Suprapubic skin (tissue), 4 donors: ENCODE measurements around the gene VPS52. TPM values are rescaled to one million over a fixed set of nuclear protein-coding genes. Genes with fewer than 3 reads are reported as not detected.

Experiments
- DNase-seq, 2 donors: peaks; one replicate each; pipeline ENCODE4 v3.0.0-alpha.2; 2019; ENCODE audit warnings: low spot score in 2 of 2
- H3K27ac ChIP-seq: fragments of 200-600 bp; sonication (generic); one replicate; pipeline ENCODE4 v1.5.1; 2019
- H3K27me3 ChIP-seq: fragments of 200-600 bp; sonication (generic); one replicate; pipeline ENCODE4 v1.5.1; 2019
- H3K36me3 ChIP-seq: fragments of 200-600 bp; sonication (generic); one replicate; pipeline ENCODE4 v1.5.1; 2019
- H3K4me1 ChIP-seq: fragments of 200-600 bp; sonication (generic); one replicate; pipeline ENCODE4 v1.5.1; 2019
- H3K4me3 ChIP-seq: fragments of 200-600 bp; sonication (generic); one replicate; pipeline ENCODE4 v1.5.1; 2019; ENCODE audit warnings: mild to moderate bottlenecking
- H3K9me3 ChIP-seq: fragments of 200-600 bp; sonication (generic); one replicate; pipeline ENCODE4 v1.5.1; 2019
- EP300 ChIP-seq: sonication (generic); formaldehyde crosslinking; IDR thresholded peaks from one replicate; pipeline ENCODE4 v1.6.1; 2017; ENCODE audit warnings: antibody characterized with exemption
- POLR2A ChIP-seq, 2 donors: fragments of 450-650 bp; IDR thresholded peaks; one replicate each; pipeline ENCODE4 v1.6.1; 2017; ENCODE audit warnings: antibody characterized with exemption in 2 of 2, mild to moderate bottlenecking in 2 of 2, moderate library complexity in 2 of 2
- POLR2AphosphoS5 ChIP-seq, 3 donors: sonication (generic); formaldehyde crosslinking; IDR thresholded peaks; one replicate each; pipeline ENCODE4 v1.6.1; 2017; ENCODE audit warnings: antibody characterized with exemption in 3 of 3
- WGBS: methylation state at CpG from one replicate; pipeline ENCODE4 v1.1.5; 2018; 5-methylcytosine and 5-hydroxymethylcytosine counted together
- total RNA-seq, 4 donors: library from RNA; depleted of rRNA; stranded (reverse); fragments of >200 nt; gene quantifications; one replicate each; pipeline ENCODE4 v1.1.0, GENCODE V29; 2016
- TF ChIP-seq, protein P1 (sequence below), 2 donors: fragments of 200-600 bp in 1 of 2; fragments of 450-650 bp in 1 of 2; sonication (generic) in 1 of 2; IDR thresholded peaks; one replicate each; pipeline ENCODE4 v1.5.1; 2016 to 2019; ENCODE audit warnings: antibody characterized with exemption in 2 of 2, mild to moderate bottlenecking in 1 of 2, moderate library complexity in 1 of 2

The VPS52 gene
- total RNA-seq, 4 donors from 2014 or later = 44.4 to 75.1 (median 59.0) TPM

DNA sequence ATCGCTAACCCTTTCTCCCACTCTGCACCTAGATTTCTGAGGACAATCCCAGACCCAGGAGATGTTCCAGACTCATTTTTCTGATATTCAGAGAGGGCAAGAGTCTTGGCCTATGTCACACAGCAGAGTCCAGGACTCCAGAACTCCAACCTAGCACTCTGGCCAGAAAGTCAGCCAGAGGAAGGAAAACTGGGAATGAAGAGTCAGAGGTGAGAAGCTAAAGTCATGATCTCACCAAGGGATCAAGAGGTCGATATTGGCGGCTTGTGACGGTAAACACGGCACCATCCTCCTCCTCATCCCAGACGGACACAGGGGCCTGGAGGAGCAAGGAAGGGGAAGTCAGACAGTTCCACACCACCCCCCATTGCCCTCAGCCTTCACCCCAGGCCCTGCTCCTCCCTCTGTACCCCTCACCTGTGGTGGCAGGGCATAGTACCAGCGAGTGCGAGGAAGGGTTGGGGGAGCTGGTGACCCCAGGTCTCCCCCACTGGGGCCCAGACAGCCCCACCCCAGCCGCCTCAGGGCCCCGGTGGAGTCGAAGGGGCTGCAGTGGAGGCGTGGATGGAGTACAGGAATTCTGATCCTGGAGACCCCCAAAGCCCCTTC, 25.2 kb upstream of the VPS52 start:
- TF ChIP-seq POLR2A (IDR thresholded peaks at IDR 0.05) (no peak), EP300 (no peak), POLR2AphosphoS5 (IDR thresholded peaks at IDR 0.05) (no peak)
- TF ChIP-seq, protein P1, sequence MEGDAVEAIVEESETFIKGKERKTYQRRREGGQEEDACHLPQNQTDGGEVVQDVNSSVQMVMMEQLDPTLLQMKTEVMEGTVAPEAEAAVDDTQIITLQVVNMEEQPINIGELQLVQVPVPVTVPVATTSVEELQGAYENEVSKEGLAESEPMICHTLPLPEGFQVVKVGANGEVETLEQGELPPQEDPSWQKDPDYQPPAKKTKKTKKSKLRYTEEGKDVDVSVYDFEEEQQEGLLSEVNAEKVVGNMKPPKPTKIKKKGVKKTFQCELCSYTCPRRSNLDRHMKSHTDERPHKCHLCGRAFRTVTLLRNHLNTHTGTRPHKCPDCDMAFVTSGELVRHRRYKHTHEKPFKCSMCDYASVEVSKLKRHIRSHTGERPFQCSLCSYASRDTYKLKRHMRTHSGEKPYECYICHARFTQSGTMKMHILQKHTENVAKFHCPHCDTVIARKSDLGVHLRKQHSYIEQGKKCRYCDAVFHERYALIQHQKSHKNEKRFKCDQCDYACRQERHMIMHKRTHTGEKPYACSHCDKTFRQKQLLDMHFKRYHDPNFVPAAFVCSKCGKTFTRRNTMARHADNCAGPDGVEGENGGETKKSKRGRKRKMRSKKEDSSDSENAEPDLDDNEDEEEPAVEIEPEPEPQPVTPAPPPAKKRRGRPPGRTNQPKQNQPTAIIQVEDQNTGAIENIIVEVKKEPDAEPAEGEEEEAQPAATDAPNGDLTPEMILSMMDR (IDR thresholded peaks at IDR 0.05) = no peak
- no peaks in the 10 kb centered on the region for H3K9me3 ChIP-seq
- peaks cover 40% of the 10 kb centered on the region for H3K4me1 ChIP-seq
- peaks cover 44% of the 10 kb centered on the region for H3K36me3 ChIP-seq
- DNase-seq = peak in 1 of 2 donors; percentile 70
- 70% methylated on average over 6 of the region's 12 CpGs for WGBS
- H3K4me3 ChIP-seq = peak overlapping the region; percentile 86
- peak overlapping the region; percentile 96 for H3K27ac ChIP-seq
- no peaks in the 10 kb centered on the region for H3K27me3 ChIP-seq

DNA sequence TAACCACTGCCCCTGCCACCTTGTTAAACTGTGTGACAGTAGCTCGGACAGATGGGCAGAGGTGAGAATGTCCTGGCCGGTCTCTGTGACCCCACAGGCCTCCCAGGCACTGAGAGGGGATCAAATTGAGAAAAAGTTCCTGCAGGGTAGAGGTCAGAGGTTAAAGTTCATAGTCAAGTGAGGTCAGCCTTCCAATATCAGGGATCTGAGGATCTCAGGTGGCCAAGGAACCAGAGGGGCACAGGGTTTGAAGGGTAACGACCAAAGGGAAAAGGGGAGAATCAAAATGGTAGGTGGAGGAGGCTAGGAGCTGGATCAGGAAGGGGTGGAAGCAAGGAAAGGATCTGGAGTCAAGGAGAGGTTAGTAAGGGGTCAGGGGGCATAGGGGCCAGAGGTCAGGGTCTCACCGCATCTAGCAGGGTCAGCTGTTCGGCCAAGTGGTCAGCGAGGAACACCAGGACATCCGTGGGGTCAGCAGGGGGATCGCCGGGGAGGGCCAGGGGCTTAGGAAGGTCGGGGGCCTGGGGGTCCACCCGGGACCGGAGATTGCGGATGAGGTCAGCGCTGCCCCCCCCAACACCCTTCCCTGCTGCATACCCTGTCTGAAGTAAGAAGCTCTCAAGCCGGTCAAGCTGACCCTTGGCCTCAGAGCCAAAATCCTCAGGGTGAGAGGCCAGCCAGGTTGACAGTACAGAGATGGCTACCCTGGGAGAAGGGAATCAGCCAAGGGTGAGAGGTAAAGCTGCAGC, 24.1 kb upstream of the VPS52 start:
- Histone ChIP-seq H3K4me3 (no peak overlapping the region), H3K27me3 (no peaks in the 10 kb centered on the region), H3K9me3 (no peaks in the 10 kb centered on the region), H3K4me1 (peaks cover 34% of the 10 kb centered on the region), H3K27ac (no peak overlapping the region), H3K36me3 (peaks cover 53% of the 10 kb centered on the region)
- 77% methylated on average over 12 of the region's 15 CpGs for WGBS
- TF ChIP-seq, protein P1 (IDR thresholded peaks at IDR 0.05) = no peak
- TF ChIP-seq POLR2AphosphoS5 (IDR thresholded peaks at IDR 0.05) (no peak), EP300 (no peak), POLR2A (IDR thresholded peaks at IDR 0.05) (no peak)
- no peak for DNase-seq

DNA sequence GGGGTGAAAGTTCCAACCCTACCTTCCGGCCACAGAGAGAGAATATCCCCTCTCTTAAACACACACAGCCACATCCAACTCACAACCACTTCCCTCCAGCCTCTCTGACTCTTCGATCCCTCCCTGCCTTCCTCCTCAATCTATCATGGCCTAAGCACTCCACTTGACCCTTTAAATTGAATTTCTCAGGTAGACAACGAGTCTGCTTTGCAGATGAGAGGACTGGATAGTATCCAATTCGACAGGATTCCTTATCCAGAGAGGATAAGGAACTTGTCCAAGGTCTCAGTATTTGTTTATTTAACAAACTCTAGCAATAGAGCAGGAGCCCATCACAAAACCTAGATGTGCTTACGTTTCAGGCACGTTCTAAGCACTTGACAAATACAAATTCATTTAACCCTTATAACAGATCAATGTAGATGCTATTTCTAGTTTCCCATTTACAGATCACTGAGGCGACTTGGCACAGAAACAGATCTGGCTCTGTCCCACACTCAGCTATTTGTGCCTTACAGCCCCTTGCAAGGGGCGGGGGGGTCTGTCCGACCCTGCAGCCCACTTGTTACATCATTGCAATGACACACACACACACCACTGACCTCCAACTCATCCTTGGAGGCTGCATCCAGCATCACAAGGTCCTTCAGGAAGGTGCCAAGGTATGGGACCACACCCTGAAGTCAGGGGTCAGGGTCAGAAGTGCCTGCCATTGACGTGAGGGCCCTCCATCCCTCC, 22.6 kb upstream of the VPS52 start:
- TF ChIP-seq POLR2AphosphoS5 (IDR thresholded peaks at IDR 0.05) (no peak), EP300 (no peak), POLR2A (IDR thresholded peaks at IDR 0.05) (no peak)
- Histone ChIP-seq H3K27me3 (no peaks in the 10 kb centered on the region), H3K4me1 (peaks cover 36% of the 10 kb centered on the region), H3K36me3 (peaks cover 53% of the 10 kb centered on the region), H3K4me3 (no peak overlapping the region), H3K27ac (no peak overlapping the region), H3K9me3 (no peaks in the 10 kb centered on the region)
- DNase-seq = no peak
- WGBS = 73% methylated on average over 10 of the region's 10 CpGs

DNA sequence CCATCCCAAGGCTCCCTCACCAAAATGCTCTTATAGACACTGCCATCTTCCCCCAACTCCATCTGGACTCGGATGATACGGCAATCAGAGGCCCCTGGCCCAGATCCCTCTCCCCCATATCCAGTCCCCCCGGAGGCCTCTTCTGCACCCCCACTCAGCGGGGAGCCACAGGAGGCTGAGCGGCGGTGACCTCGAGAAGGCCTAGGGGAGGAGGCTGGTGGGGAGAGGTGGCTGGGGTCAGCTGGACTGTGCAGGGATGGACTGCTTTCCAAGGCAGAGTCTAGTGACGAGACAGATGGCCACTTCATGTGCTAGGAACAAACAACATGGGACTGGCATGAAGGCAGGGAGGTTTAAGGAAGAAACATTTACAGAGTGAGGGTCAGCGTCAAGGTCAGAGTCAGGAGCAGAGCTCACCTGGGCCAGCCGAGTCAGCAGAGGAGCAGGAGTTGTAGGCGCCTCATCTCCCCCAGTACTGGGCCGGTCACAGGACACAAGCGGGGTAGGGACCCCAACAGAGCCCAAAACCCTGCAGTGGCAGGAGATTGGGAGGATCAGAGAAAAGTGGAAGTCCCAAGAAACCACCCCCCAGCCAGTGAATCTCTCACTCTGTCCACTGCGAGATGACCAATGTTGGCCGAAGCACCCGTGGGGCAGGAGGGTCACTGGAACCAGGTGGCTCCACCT, 21.5 kb upstream of the VPS52 start:
- no peak overlapping the region for H3K4me3 ChIP-seq
- TF ChIP-seq, protein P1 (IDR thresholded peaks at IDR 0.05) = no peak
- TF ChIP-seq POLR2AphosphoS5 (IDR thresholded peaks at IDR 0.05) (no peak), EP300 (no peak), POLR2A (IDR thresholded peaks at IDR 0.05) (no peak)
- 84% methylated on average over 16 of the region's 16 CpGs for WGBS
- no peak overlapping the region for H3K27ac ChIP-seq
- DNase-seq = no peak
- H3K27me3 ChIP-seq = no peaks in the 10 kb centered on the region
- no peaks in the 10 kb centered on the region for H3K9me3 ChIP-seq
- peaks cover 39% of the 10 kb centered on the region for H3K4me1 ChIP-seq
- peaks cover 53% of the 10 kb centered on the region for H3K36me3 ChIP-seq

DNA sequence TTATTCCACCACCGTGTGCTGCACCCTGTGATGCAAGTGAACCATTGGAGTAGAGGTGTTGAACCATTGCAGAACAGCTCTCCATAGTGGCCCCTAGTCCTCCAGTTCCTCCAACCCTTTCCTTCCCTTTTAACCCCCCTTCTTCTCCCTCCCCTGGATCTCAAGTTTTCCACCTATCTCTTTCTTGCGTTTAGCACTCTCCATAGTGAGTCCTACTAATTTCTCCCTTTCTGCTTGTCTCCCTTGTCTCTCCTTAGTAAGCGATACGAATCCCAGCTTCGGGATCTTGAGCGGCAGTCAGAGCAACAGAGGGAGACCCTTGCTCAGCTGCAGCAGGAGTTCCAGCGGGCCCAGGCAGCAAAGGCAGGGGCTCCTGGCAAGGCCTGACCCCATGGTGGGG, 18.8 kb upstream of the VPS52 start:
- Histone ChIP-seq H3K9me3 (no peaks in the 10 kb centered on the region), H3K4me1 (peaks cover 25% of the 10 kb centered on the region), H3K4me3 (peak overlapping the region; percentile 86), H3K27ac (no peak overlapping the region), H3K27me3 (no peaks in the 10 kb centered on the region), H3K36me3 (peaks cover 64% of the 10 kb centered on the region)
- 73% methylated on average over 7 of the region's 7 CpGs for WGBS
- TF ChIP-seq, protein P1 (IDR thresholded peaks at IDR 0.05) = no peak
- TF ChIP-seq POLR2A (IDR thresholded peaks at IDR 0.05) (no peak), EP300 (no peak), POLR2AphosphoS5 (IDR thresholded peaks at IDR 0.05) (no peak)
- DNase-seq = no peak
